GM21360 (cell line): ENCODE data around the gene MACROD2.
"Not testable (repeated sequence)": the region's sequence is repeated elsewhere in the genome, so short reads cannot be mapped to it uniquely, and the experiment has no call there.

Experiments
- ATAC-seq: cut with Tn5 transposase; IDR thresholded peaks from one replicate; pipeline ENCODE4 v1.9.1; 2021; ENCODE audit warnings: mild to moderate bottlenecking, moderate library complexity; ENCODE audit not compliant: unreplicated experiment

The MACROD2 gene

DNA sequence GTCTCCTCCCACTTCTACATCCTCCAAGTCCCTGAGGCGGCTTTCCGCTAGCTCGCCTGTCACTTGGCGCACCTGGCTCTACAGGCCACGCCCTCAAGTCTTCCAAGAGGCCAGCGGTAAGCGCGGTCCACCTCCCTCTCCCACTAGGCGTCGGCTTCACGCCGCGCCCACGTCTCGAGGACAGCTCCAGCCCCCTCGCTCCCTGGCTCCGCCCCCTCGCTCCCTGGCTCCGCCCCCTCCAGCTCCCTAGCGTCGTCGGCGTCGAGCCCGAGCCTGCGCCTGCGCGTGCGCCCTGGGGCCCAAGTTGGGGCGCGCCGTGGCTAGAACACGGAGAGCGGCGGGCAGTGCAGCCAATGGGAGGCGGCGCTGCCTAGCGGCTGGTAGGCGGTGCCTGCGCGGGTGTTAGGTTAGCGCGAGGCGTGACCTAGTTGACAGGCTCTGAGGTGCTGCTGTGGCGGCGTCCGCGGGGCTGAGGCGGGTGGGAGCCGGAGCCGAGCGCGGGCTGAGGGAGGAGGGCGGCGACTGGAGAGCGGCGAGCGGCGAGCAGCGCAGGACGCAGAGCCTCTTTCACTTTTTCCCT lies at the start of gene MACROD2:
Gene MACROD2, plus strand, starts transcription at position 431 of the 580 bp plus-strand sequence.
- ATAC-seq = peak; percentile 74

DNA sequence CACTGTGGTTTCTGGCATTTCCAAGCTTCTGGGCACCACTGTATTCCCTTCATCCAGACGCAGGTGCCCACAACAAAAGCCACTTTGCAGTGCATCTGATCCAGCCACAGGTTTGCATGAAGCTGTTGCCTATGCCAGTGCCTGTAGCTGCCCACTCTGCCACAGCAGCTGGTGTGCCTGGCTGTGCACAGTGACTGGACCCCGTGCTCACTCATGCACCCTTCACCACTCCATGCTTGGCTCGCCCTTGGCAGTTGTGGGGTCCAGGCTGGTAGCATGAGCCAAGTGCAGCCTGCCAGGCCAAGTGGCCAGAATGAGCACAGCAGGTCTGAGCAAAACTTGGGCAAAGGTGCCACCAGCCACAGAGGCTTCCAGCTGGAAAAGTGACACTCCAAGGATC lies 47.6 kb upstream of the MACROD2 start:
- no peak for ATAC-seq

DNA sequence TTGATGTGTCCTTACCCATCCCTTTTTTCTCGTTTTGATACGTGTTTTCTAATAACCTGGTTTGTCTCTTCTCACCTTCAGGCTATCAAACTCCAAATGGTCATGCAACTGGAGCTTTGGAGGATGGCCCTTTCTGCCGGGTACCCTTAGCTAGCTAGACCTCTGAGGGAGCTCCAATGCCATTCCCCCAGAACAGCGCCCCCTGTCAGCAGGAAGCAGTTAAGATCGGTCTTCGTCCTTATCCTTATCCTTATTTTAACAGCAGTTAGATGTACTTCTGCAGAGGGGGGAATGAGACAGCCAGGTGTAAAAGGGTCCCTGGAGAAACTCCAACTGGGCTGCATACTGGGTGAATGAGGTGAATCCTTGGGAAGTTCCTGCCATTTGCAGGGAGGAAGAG lies 42.1 kb upstream of the MACROD2 start:
- ATAC-seq = no peak

DNA sequence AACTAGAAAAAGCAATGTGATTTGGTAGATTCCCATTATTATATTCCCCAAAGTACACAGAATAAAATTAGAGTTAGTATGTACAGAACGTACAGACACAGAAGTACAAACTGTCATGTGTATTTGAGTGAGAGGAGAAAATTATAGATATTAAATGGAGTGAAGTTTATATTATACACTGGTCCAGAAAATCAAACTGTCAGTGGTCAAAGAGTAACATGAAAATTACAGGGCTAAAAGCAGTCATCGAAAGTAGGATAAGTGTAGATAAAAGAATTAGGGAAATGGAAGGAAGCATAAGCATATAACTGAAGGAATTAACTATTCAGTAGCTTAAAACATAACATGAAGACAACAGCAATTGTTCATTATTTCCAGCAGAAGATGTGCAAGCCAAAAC lies 35.2 kb upstream of the MACROD2 start:
- no peak for ATAC-seq

DNA sequence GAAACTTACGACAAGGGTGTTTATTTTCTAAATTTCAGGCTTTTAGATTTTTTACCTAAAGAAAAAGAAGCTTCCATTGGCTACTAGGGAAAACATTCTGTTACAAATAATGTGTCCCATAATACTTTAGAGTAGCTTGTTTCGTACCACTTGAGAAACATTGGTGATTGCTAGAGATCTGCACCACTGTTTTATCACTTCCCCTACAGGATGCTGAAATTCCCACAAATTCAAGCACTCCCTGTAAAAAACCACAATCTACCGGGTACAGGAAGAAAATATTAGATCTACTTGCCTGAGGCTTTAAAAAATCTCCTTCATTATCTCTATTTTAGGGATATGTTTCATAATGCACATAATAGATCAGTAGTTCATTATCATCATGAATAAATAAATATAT lies 34.8 kb upstream of the MACROD2 start:
- ATAC-seq = no peak

DNA sequence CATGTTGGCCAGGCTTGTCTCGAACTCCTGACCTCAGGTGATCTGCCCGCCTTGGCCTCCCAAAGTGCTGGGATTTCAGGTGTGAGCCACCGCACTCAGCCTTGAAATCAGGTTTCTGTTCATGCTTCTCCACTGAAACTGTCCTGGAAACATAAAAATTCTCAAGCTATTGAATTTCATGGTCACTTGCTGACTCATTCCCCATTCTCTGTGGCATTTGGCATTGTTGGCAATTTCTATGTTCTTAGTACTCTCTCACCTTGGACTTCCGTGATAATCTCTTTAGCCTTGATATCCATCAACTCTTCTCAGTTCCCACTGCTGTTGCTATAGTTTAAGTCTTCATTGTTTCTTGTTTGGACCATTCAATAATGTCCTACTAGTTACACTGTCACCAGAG lies 11.1 kb upstream of the MACROD2 start:
- no peak for ATAC-seq

DNA sequence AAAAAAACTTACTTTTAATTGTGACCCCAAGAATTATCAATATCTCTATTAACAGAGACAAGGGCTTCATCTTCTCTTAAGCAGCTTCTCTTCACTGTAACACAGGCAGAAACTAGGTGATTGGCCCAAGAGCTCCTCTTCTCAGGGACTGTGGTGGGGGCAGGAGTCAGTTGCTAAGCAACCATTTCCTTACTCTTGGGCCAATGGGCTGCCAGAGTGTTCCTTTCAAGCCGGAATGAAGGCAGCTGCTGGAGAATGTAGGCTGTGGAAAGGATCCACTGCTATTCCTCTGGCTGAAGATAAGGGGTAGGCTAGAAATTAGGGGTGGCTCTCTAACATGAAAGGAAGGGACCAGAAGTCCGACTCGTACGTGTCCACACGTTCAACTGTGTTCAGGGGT lies 4.9 kb upstream of the MACROD2 start, which contains the start of gene SEL1L2:
Gene SEL1L2, minus strand, starts transcription at position 150 of the 400 bp plus-strand sequence. Its CDS starts 80 bp downstream, at position 70.
- ATAC-seq = no peak

DNA sequence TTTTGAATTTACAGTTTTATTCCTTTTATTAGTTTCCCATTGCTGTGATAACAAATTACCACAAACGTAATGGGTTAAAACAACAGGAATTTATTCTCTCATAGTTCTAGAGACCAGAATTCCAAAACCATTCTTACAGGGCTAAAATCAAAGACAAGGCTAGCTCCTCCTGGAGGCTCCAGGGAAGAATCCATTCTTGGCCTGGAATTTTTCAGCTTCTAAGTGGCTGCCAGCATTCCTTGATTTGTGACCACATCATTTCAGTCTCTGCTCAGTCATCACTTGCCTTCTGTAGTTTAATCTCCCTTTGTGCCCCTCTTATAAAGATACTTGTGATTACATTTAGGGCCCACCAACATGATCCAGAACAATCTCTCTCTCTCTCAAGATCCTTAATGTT lies 4.0 kb upstream of the MACROD2 start:
- no peak for ATAC-seq

DNA sequence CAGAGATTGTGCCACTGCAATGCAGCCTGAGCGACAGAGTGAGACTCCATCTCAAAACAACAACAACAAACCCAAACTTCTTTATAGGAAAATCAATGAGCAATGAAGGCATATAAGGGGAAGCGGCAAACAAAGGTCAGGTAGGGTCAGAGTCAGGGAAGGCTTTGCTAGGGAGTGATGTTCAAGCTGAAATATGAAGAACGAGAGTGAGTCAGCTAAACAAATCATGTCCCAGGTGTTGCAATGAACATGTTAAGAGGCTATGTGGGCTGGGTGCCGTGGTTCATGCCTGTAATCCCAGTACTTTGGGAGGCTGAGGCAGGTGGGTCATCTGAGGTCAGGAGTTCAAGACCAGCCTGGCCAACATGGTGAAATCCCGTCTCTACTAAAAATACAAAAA lies 3.4 kb upstream of the MACROD2 start:
- ATAC-seq = not testable (repeated sequence)

DNA sequence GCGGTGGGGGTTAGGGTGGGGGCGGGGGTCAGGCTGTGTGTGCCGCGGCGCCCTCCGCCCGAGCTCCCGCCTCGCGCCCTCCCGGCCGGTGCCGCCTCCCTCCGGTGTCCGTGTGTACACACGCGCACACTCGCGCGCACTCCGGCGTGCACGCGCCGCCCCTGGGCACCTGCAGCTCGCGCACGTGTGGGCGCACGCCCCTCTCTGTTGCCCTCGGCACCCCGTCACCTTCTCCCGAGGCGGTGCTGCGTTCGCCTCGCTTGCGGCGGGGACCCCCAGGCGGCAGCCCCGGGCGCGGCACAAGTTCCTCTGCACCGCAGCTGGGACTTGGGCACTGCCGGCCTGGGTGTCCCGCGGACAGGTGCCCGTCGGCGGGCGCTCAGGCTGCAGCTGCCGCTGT lies 525 bp downstream of the MACROD2 start:
- ATAC-seq = no peak

DNA sequence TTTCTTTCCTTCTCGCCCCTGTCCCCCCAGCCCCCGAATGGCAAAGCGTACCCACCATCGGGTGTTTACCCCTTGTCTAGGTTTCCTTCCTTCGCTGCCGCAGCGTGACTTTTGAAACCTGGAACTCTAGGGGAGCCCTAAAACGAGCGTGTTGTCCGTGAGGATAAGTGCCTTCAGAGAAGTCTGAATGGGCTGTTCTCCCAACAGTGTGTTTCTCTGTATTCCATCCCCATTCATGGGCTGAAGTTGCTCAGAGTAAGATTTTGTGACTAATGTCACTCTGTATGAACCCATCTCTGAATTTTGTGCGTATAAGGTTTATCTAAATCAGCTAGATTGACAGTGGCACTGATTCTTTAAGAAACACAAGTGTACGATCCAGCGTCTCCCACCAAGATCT lies 949 bp downstream of the MACROD2 start:
- ATAC-seq = no peak

DNA sequence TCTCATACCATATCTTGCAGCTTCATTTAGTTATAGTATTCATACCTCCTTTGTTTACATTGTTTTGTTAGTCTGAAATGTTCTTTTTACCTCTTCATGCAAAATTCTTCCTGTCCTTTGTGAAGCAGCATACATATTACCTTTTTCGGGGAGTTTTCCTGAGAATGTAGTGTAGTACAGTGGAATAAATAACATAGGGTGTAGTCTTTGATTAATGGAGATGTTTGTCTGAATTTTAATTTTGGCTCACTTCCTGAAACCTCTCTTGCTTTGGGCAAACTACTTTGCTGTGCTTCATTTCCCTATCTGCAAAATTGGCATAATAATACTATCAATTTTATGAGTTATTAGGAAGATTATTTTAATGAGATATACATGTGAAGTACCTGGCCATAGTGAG lies 5.6 kb downstream of the MACROD2 start:
- no peak for ATAC-seq

DNA sequence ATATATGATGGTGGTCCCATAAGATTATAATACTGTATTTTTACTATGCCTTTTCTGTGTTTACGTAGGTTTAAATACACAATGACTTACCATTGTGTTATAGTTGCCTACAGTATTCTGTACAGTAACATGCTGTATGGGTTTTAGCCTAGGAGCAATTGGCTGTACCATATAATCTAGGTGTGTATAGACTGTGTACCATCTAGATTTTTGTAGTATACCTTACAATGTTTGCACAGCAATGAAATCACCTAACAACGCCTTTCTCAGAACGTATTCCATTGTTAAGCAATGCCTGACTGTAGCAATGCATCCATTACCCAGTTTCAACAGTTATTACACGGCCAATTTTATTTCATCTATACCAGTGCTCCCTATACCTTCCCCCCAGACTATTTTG lies 10.7 kb downstream of the MACROD2 start:
- ATAC-seq = no peak

DNA sequence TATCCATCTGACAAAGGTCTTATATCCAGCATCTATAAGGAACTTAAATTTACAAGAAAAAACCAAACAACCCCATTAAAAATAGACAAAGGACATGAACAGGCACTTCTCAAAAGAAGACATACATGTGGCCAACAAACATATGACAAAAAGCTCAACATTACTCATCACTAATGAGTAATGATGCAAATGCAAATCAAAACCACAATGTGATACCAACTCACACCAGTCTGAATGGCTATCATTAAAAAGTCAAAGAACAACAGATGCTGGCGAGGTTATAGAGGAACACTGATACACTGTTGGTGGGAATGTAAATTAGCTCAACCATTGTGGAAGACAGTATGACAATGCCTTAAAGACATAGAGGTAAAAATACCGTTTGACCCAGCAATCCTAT lies 13.9 kb downstream of the MACROD2 start:
- no peak for ATAC-seq

DNA sequence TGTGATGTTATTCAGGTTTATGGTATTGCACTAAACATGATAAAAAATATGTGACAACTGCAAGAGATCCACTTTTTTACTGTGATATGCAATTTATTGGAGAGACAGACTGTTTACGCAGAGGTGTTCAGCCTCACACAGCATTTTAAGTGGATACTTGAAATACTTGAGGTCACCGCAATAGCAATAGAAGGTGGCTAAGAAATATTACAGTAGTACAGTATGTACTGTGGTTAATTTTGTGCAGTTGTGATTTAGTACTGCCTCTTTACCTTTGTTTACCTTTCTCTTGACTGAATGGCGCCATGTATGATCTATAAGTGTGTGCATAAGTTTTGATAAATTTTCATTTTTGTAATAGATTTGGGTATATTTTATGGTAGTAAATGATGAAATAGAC lies 17.4 kb downstream of the MACROD2 start:
- ATAC-seq = no peak

DNA sequence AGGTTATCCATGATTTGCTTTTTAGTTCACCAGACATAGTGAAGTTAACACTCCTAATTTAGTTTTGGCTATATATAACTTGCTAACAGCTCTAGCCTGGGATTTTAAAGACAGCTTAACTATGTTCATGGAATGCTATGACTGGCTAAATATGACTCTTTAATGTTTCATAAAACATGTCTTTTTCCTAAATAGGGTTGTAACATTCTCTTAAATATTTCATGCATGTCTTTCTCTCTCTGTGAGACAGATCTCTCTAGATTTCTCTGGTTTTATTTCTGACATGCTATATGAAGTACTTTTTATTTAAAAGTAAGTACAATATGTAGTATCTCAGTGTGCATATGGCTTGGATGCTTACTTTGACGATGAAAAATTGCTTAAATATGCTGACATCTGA lies 35.7 kb downstream of the MACROD2 start:
- no peak for ATAC-seq

DNA sequence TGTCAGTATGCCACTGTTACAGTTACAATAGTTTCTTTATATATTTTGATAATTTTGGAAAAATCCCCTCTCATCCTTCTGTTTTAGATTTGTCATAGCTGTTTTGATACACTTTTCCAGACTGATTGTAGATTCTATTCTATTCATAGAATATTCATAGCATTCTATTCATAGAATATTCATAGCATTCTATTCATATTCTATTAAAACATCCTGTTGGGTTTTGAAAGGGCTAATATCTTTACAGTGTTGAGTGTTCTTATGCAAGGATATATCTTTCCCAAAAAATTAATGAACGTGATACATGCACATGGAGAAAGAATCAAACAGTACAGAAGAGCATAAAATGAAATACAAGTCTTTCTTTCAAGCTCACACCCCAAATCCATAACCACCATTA lies 38.0 kb downstream of the MACROD2 start:
- no peak for ATAC-seq

DNA sequence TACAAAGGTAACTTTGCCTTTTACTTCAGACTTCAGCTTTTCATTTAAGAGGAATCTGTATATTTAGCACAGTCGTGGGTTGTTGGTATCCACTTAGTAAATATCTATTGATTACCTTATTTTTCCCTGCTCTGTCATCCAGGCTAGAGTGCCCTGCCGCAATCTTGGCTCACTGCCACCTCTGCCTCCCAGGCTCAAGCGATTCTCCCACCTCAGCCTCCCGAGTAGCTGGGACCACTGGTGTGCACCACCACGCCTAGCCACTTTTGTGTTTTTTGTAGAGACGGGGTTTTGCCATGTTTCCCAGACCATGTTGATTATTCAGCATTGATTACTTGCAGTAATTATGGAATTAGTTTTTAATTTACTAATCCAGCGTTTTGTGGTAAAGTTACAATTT lies 41.3 kb downstream of the MACROD2 start:
- no peak for ATAC-seq

DNA sequence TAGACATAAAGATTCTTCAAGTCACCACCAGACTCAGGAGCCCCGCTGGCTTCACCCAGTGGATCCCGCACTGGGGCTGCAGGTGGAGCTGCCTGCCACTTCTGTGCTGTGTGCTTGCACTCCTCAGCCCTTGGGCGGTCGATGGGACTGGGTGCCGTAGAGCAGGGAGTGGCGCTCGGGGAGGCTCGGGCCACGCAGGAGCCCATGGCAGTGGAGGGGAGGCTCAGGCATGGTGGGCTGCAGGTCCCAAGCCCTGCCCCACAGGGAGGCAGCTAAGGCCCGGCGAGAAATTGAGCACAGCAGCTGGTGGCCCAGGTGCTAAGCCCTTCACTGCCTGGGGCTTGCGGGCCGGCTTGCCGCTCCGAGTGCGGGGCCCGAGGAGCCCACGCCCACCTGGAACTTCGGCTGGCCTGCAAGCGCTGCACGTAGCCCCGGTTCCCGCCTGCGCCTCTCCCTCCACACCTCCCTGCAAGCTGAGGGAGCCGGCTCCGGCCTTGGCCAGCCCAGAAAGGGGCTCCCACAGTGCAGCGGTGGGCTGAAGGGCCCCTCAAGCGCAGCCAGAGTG lies 49.5 kb downstream of the MACROD2 start:
- ATAC-seq = not testable (repeated sequence)

DNA sequence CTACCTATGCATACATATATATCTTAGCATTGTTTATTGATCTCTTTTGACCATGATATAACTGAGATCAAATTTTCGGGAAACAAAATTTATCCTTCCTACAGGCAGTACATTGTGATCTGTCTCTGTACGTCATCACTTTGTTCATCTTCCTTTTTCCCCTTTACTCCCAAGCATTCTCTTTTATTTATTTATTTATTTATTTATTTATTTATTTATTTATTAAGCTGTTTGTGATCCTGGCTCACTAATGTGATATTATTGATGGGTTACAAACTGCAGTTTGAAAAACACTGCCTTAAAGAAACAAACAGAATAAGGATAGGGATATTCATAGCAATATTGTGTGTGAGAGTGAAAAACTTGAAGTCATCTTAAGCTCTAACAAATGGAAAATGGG lies 51.2 kb downstream of the MACROD2 start:
- ATAC-seq = no peak

DNA sequence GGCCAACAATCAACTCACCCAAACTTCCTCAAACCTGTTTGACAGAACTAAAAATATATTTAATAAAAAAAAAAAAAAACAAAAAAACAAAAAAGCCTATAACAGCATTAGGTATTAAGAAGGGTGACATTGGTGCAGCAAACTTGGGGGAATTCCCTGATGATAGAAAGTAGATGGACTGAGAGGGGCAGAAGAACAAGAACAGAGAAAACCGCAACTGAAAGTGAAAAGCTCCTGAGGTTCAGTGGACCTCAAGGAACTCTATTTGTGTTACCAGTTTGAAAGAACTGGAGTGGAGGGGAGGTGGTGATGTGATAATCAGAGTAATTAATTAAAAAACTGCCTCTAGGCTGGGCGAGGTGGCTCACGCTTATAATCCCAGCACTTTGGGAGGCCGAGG lies 53.8 kb downstream of the MACROD2 start:
- peak; percentile 81 for ATAC-seq

DNA sequence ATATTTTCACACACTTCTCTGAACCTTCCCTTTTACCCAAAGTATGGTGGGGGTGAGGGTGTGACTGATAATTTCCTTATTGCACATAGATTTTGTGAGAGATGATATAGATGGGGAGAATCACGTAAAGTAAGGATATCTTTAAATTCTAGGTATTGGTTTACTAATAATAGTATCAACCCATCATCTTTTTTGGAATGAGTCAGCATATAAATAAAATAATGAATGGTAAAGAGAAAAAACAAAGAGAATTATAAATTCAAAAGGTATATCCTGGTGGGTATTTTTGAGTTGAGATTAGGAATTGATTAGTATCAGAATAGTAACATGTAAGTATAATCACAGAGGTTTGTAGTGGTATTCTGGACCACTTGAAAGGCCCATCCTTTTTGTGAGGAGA lies 56.1 kb downstream of the MACROD2 start:
- no peak for ATAC-seq

DNA sequence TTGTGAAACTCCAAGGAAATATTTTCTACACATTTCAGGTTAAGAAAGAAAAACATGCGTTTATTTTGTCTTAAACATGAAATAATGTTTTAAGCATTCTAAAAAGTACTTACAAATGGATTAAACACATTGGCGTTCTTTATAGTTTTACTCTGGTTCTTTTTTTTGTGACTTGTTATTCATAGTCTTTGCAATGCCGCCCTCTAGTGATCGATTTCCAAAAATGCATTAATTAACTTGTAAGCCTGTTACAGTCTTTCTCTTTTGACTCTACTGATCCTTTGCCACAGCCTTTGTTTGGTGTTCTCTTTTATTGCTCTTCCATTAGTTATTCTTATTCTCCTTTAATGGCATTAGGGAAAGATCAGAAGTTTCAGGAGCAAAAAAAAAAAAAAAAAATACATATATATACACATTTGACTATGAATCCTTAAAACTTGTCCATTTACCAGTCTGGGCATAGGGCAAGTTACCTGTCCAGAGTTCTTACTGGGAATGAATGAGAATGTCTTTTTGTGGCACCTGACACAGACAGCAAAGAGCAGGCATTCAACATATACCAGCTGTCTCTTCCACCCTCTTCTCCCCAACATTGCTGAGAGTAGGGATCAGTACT lies 59.9 kb downstream of the MACROD2 start:
- ATAC-seq = peak; percentile 63
